IPS-18c (cell line): ENCODE data around the gene ZCCHC24.
"Not testable (repeated sequence)": the region's sequence is repeated elsewhere in the genome, so short reads cannot be mapped to it uniquely, and the experiment has no call there.

Source experiments
- H3K4me3 ChIP-seq: 2 replicates; pipeline ENCODE4 v1.7.0; 2013; ENCODE audit warnings: low read depth, mild to moderate bottlenecking, low read length, moderate library complexity; ENCODE audit not compliant: insufficient read depth
- H3K9me3 ChIP-seq: one replicate; pipeline ENCODE4 v1.6.1; 2013; ENCODE audit warnings: mild to moderate bottlenecking, low read length, moderate library complexity; ENCODE audit not compliant: control insufficient read depth, insufficient read depth

Gene ZCCHC24

GRCh38 chr10:79342811-79343561 lies 102.4 kb downstream of the ZCCHC24 start:
- no peak overlapping the region for H3K4me3 ChIP-seq
- H3K9me3 ChIP-seq, result no peaks in the 10 kb centered on the region

DNA sequence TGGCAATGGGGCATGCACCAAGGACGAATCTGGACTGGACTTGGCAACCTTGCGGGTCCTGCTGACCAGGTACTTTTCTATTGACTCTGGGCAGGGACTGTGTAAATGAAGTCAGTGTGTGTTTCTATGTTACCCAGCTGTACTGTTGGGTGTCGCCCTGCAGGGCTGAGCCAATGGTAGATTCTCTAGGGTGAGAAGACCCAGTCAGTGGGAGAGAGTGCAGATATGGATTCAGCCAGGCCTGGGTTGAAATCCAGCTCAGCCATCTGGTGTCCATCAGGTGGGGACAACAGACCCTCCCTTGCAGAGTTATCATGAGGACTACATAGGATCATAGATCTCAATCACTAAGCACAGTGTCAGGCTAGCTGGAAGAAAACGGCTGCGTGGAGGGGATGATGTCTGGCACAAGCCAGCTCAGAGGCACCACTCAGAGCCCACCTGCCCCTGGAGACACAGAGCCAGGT lies 103.1 kb downstream of the ZCCHC24 start:
- Histone ChIP-seq H3K9me3 (no peaks in the 10 kb centered on the region), H3K4me3 (no peak overlapping the region)

DNA sequence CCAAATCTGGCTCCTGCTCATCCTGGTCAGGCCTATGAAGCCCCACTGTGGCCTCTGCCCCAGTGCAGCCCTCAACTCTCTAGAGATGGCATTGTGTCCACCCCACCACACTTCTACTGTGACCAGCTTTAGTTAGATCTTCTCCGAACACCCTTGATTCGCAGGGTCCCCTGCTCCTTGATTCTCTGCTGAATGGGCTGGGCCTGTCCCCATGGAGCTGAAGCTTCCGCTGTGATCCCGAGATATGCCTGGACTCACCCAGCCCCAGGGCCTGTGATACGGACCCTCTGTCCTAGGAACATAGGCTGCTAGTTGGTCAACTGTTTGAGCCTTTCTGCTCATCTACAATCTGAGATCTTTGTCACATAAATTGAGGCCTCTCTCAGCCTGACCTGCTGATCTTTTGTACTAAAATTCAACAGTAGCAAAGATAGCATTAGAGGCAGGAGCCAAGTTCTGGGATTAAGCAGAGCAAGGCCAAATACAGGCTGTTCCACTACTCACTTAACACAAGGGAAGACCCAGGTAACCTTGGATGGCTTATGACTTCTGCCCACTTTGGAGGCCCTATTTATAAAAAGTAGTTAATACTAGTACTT lies 104.7 kb downstream of the ZCCHC24 start:
- no peaks in the 10 kb centered on the region for H3K9me3 ChIP-seq

GRCh38 chr10:79339266-79339665 lies 106.2 kb downstream of the ZCCHC24 start:
- Histone ChIP-seq H3K4me3 (no peak overlapping the region), H3K9me3 (no peaks in the 10 kb centered on the region)

More for the DNA sequence above, 104.7 kb downstream of the ZCCHC24 start:
- no peak overlapping the region for H3K4me3 ChIP-seq

DNA sequence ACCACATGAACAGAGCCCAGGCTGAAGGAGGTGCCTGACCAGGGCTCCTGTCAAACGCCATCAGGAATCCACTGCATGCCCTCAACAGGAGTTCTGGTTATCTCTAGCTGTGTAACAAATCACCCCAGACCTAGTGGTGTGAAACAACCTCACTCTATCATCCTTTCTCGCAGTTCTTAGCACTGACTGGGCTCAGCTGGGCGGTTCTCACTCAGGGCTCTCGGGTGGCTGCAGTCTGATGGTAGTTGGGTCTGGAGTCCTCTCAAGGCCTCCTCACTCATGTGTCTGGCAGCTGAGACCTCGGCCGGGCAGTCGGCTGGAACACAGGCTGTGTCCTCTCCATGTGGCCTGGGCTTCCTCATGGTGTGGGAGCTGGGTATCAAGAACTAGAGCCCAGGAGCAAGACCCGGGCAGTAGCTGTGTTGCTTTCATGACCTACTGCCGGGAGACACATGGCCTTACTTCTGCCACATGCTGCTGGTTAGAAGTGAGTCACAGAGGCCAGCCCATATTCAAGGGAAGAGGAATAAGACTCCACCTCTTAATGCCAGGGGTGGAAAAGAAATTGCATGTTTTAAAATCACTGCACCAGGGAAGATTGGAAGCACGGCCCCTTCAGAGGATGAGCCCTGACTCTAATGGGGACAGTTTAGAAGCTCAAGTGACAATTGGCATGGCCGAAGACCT lies 107.5 kb downstream of the ZCCHC24 start:
- not testable (repeated sequence) for H3K4me3 ChIP-seq, H3K9me3 ChIP-seq

DNA sequence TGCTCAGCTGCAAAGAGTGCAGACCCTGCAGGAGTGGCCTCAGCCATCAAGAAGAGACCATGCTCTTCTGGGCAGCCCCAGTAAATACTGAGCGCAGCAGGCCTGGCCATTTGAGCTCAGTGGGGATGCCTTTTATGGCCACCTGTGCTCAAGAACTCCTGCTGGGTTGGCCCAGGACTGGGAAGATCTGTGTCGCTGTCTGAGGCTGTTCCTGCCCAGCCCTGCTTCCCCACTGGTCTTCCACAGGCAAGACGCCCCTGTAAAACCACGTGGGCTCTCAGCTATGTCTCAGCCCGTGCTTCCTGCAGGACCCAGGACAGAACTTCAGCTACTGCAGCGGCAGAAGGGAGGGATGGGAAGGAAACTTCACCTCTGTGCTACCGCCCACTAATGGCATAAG lies 108.7 kb downstream of the ZCCHC24 start:
- no peak overlapping the region for H3K4me3 ChIP-seq
- H3K9me3 ChIP-seq, result peaks cover 2% of the 10 kb centered on the region

GRCh38 chr10:79336276-79336675 lies 109.1 kb downstream of the ZCCHC24 start:
- H3K4me3 ChIP-seq, result no peak overlapping the region; the same call in 1 of the 2 replicates

GRCh38 chr10:79335470-79336235 lies 109.8 kb downstream of the ZCCHC24 start:
- no peak overlapping the region; the same call in 1 of the 2 replicates for H3K4me3 ChIP-seq
- H3K9me3 ChIP-seq, result peaks cover 2% of the 10 kb centered on the region

More at GRCh38 chr10:79336276-79336675, 109.1 kb downstream of the ZCCHC24 start:
- peaks cover 2% of the 10 kb centered on the region for H3K9me3 ChIP-seq

GRCh38 chr10:79335094-79335469 lies 110.3 kb downstream of the ZCCHC24 start:
- Histone ChIP-seq H3K9me3 (peaks cover 2% of the 10 kb centered on the region), H3K4me3 (no peak overlapping the region)

GRCh38 chr10:79334573-79334972 lies 110.9 kb downstream of the ZCCHC24 start:
- peaks cover 2% of the 10 kb centered on the region for H3K9me3 ChIP-seq

DNA sequence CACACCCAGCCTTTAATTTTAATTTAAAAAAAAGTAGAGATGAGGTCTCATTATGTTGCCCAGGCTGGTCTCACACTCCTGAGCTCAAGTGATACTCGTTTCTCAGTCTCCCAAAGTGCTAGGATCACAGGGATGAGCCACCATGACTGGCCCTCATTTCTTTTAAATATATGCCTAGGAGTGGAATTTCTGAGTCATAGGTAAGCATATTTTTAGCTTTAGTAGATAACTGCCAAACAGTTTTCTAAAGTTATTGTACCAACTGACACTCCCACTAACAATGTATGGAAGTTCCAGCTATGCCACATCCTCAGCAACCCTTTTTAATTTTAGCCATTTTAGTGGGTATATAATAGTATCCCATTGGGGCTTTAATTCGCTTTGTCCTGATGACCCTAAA lies 111.9 kb downstream of the ZCCHC24 start:
- H3K4me3 ChIP-seq, result no peak overlapping the region
- peaks cover 2% of the 10 kb centered on the region for H3K9me3 ChIP-seq

More at GRCh38 chr10:79334573-79334972, 110.9 kb downstream of the ZCCHC24 start:
- no peak overlapping the region for H3K4me3 ChIP-seq

- not testable (repeated sequence) for H3K4me3 ChIP-seq, H3K9me3 ChIP-seq
These were observed 112.7 kb downstream of the ZCCHC24 start for GRCh38 chr10:79332610-79333315.
